PC-3 (cell line): ENCODE measurements around the gene RNF14.

Experiments
- EZH2 ChIP-seq: fragments of 300-600 bp; sonication (generic); IDR thresholded peaks from one replicate; pipeline ENCODE4 v1.6.1; 2017; ENCODE audit warnings: antibody characterized with exemption, mild to moderate bottlenecking, low read length; ENCODE audit not compliant: unreplicated experiment
- TF ChIP-seq, protein P1 (sequence below): fragments of 300-600 bp; sonication (generic); conservative IDR thresholded peaks from 2 replicates; pipeline ENCODE4 v1.5.1; 2017; ENCODE audit warnings: antibody characterized with exemption, low read depth, mild to moderate bottlenecking, low read length

DNA sequence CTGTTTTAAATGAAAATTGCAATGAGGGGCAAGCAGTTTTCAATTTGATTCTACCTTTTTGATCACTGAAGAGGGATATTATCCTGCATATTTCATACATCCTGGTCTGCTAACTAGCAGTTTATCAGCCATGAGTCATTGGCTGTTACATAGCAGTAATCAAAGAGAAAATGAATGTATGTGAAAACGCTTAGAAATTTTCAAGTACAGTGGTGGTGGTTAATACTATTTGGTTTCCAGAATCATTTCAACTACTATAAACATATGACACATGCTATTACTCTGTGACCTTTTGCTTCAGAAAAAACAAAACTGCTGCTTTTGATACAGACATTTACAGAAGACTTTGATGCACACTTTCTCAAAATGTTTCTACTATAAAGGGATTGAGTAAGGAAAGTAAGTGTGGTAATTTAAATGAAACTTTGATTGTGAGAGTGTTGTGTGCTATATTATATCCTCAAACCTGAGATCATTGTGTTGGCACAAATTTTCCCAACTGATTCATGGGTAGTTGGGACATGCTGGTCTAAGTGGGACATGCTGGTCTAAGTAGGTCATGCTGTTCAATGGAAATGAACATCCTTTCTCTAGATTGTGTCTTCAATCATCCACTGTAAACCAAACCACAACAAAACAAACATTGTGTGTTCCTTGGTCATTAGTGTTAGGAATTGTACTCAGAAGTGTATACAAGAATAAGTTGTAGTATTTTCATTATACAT, 5.1 kb downstream of the RNF14 start:
- TF ChIP-seq EZH2 = no peak
- TF ChIP-seq, protein P1, sequence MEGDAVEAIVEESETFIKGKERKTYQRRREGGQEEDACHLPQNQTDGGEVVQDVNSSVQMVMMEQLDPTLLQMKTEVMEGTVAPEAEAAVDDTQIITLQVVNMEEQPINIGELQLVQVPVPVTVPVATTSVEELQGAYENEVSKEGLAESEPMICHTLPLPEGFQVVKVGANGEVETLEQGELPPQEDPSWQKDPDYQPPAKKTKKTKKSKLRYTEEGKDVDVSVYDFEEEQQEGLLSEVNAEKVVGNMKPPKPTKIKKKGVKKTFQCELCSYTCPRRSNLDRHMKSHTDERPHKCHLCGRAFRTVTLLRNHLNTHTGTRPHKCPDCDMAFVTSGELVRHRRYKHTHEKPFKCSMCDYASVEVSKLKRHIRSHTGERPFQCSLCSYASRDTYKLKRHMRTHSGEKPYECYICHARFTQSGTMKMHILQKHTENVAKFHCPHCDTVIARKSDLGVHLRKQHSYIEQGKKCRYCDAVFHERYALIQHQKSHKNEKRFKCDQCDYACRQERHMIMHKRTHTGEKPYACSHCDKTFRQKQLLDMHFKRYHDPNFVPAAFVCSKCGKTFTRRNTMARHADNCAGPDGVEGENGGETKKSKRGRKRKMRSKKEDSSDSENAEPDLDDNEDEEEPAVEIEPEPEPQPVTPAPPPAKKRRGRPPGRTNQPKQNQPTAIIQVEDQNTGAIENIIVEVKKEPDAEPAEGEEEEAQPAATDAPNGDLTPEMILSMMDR = no peak
